T-helper 22 cell (primary cell): ENCODE measurements around the gene BAHCC1.

ENCODE experiments used
- DNase-seq: peaks from one replicate; pipeline ENCODE4 v3.0.0-alpha.2; 2020; ENCODE audit warnings: low read depth

BAHCC1 gene

GRCh38 chr17:81461607-81462500 is 66.6 kb downstream of the BAHCC1 start:
- no peak for DNase-seq

GRCh38 chr17:81462506-81463125 is 67.4 kb downstream of the BAHCC1 start:
- no peak for DNase-seq

- no peak for DNase-seq
These were observed 68.2 kb downstream of the BAHCC1 start for GRCh38 chr17:81463506-81463905.

GRCh38 chr17:81464586-81464985 is 69.3 kb downstream of the BAHCC1 start:
- no peak for DNase-seq

GRCh38 chr17:81465910-81466309 is 70.7 kb downstream of the BAHCC1 start:
- DNase-seq: no peak

- DNase-seq: no peak
These were observed 71.6 kb downstream of the BAHCC1 start for GRCh38 chr17:81466564-81467472.

- no peak for DNase-seq
These were observed 73.0 kb downstream of the BAHCC1 start for GRCh38 chr17:81468111-81468769.

GRCh38 chr17:81468770-81469121 is 73.5 kb downstream of the BAHCC1 start:
- no peak for DNase-seq

GRCh38 chr17:81469266-81469665 is 74.0 kb downstream of the BAHCC1 start:
- no peak for DNase-seq

- no peak for DNase-seq
These were observed 75.2 kb downstream of the BAHCC1 start for GRCh38 chr17:81470270-81470943.

GRCh38 chr17:81470944-81471817 is 75.9 kb downstream of the BAHCC1 start:
- DNase-seq: no peak

GRCh38 chr17:81471818-81472456 is 76.7 kb downstream of the BAHCC1 start:
- no peak for DNase-seq

- DNase-seq: no peak
These were observed 77.8 kb downstream of the BAHCC1 start for GRCh38 chr17:81473019-81473418.

- DNase-seq: no peak
These were observed 79.7 kb downstream of the BAHCC1 start for GRCh38 chr17:81474958-81475357.

- no peak for DNase-seq
These were observed 80.8 kb downstream of the BAHCC1 start for GRCh38 chr17:81476097-81476496.

GRCh38 chr17:81476635-81477034 is 81.4 kb downstream of the BAHCC1 start:
- DNase-seq: no peak

GRCh38 chr17:81477173-81477572 is 81.9 kb downstream of the BAHCC1 start:
- DNase-seq: no peak

- no peak for DNase-seq
These were observed 82.9 kb downstream of the BAHCC1 start for GRCh38 chr17:81478119-81478518.

- no peak for DNase-seq
These were observed 84.2 kb downstream of the BAHCC1 start for GRCh38 chr17:81479175-81480071.
